SKM-1 treated with dmso at 0.1 percent for 144 hours (cell line): ENCODE results near the gene KANTR.
"Not testable (repeated sequence)": the region's sequence is repeated elsewhere in the genome, so short reads cannot be mapped to it uniquely, and the experiment has no call there.

Experiments
- DNase-seq: peaks from one replicate; lab custom pipeline; 2025; ENCODE audit not compliant: unreplicated experiment; lab: John Stamatoyannopoulos, UW

Gene KANTR

DNA sequence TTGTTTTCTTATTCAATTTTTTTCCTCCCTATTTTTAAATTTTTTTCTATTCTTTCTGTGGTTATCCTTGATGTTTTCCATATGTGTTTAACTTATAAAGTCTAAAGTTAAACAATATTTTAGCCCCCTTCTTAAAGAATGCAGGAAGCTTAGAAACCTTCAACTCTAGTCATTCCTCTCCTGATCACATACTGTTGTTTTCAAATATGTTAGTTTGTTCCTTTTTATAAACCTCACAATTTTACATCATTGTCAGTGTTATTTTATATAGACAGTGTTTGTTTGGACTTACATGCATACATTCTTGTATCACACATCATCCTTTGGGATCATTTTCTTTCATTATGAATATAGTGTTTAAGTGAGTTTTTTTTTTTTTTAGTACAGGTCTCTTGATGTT is 31.6 kb downstream of the KANTR start:
- no peak for DNase-seq

DNA sequence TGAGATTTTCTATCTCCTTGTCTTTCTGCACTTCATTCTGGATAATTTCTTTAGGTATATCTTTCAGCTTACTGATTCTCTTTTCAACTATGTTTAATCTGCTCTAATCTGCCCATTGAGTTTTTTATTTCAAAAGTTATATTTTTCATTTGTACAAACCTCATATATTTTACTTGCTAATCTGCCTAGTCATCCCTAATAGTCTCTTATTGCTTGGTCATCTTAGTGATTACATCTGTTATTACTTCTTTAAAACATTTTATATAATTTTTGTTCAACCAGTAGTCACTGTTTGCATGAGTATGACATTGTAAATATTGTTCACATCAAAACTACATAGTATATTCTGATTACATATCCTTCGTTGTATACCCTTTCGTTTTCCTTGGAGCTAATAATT is 32.4 kb downstream of the KANTR start:
- no peak for DNase-seq

DNA sequence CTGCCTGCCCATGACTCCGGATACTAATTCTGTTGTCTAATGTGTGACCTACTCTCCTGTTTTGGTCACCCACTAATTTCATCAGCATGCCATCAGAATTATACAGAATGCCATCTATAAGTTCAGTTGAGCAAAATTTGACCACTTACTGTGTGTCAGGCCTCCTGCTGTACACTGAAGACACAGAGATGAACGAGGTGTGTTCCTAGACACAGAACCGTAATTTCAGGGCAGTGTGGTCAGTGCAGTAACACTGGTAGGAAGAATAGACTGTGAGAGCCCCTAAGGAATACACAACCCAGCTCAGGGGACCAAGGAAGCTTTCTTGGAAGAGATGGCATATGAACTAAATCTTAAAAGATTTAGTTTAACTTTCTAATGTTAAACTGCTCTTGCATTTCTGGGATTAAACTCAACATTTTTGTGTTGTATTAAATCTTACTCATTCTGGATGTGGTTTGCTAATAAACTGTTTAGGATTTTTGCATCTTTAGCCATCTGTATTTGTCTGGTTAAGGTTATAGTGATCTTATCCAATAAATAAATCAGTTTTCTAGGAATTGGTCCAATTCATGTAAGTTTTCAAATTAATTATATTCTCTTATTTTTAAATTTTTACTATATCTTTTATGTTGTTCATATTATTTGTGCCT is 34.3 kb downstream of the KANTR start:
- no peak for DNase-seq

DNA sequence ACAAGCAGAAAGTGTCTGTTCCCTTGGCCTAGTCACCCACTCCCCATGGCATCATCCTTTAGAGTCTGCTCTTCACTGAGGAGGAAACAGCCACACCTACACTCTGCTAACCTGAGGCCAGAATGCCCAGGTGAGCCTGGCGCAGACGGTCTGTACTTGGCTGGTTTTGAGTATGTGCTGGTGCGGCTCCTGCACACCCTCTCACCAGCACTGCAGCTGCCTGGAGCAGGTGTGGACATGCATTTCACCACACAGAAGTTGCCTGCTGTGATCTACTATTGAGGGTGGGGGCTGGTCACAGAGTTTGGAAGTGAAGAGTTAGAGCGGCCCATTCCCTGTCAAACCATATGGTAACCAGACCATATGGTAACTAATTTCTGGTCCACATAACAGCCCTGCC is 39.5 kb downstream of the KANTR start:
- no peak for DNase-seq

DNA sequence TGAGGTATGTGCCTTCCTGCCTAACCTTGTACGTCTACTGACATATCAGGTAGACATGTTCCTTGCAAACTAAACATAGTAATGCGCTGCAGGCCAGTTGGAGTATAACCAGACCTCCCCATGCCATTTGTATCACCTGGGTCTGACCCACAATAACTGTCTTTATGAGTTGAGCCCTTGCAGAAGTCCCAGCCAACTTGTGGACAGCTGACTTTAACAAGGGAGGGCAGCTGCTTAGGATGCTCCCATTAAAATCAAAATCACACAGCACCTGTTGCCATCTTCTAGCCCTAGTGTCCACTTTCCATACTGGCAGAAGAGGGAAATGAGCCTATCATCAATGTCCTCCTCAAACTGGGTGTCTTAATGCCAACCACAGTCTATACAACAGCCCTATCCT is 41.6 kb downstream of the KANTR start:
- no peak for DNase-seq

DNA sequence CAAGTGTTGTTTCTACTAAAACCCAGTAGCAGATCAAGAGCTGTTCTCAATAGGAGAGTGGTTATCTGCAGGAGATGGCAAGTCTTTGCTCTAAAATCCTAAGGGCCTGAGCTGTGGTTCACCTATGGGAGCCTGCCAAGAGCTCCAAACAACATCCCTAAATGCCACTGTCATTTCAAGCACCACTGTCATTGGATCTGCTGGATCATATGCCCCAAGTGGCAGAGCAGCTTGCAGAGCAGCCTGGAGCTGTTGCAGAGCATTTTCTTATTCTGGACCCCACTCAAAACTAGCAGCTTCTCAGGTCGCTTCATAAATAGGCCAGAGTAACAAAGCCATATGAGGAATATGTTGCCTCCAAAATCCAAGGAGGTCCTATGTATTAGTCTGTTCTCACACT is 59.6 kb downstream of the KANTR start:
- DNase-seq: no peak

DNA sequence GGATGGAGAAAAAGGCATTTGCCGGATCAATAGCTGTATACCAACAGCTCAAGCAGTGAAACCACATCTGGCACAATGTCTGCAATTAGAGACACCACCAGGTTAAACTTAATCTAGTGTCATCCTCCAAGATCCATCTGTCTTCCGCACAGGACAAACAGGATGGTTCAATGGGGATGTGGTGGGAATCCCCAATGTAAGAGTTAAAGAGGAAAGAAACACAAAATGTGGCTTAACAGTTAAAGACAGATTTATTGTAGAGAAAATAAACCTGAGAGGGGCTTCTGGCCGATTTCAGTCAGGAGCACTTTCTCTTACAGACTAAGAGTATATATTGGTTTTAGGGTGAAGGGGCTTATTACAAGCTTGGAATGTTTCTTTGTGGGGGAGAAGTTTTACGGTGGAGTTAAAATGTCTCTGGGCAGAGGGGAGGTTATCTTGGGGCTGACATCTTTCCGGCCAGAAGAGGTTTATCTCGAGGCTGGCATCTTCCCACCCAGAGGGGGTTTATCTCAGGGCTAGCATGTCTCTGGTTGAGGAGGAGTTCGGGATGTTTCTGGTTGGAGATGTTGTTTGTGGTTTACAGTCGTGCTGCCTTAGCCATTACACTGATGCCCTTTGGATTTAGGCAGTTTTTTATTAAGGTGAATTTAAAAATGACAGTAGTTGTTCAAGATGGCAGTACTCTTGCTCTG is 61.7 kb downstream of the KANTR start:
- no peak for DNase-seq

DNA sequence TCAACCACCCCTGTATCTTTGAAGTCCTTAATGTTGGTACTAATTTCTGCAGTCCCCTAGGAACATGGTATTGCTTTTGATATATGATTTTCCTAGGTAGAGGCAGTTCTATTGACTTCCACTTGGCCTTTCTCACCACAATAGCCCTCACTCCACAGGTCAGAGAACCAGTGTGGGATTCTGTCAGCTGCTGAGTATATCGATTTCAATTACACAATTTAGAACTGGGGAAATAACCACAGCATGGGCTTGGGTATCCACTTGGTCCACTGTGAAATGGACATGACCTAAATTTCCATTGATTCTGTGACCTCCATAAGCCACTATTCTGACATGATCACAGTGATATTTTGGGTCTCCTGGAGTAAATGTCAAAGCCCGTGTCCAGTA is 62.3 kb downstream of the KANTR start:
- no peak for DNase-seq

DNA sequence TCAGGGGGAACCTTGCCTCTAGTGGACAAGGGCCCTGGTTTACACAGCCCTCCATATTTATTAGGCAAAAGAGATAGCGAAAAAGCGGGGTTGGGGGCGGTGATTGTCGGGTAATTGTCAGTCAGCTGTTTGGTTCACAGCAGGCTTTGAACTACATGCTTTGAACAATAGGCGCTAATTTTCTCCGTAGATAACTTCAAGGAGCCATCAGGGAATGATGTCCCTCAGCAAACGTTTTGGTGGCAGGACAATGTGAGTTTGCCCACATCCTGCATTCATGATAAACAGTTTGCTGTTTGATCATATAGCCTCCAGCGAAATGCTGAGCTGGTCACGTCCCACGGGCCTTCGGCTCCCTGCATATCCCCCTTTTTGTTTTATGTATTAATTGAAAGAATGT is 65.2 kb downstream of the KANTR start:
- DNase-seq: no peak

DNA sequence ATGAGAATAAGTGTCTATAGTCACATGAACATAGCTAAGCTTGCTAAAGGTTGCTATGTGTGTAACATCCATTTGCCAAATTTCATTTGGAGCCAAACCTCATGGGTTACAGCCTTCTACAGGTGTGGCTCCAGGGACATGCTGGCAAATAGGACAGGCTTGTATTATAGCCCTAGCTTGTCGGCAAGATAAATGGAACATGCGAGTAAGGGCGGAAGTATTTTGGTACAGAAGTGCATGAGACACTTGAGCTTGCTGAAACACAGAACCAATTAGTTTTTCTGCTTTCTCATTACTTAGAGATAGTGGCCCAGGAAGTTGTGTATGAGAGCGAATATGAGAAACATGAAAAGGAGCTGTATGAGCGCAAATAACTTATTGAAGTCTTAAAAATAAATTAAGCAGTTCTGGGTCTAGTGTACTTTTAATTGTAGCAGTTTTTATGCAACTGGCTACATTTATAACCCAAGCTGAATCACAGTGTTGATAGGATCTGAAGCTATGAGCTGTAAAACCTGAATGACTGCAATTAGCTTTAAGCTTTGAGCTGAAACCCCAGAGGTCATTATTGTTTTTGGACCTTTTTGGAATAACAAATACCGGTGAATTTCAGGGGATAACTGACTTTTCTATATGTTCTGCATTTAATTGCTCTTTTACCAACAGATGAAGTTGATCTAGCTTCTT is 66.5 kb downstream of the KANTR start:
- DNase-seq: no peak

DNA sequence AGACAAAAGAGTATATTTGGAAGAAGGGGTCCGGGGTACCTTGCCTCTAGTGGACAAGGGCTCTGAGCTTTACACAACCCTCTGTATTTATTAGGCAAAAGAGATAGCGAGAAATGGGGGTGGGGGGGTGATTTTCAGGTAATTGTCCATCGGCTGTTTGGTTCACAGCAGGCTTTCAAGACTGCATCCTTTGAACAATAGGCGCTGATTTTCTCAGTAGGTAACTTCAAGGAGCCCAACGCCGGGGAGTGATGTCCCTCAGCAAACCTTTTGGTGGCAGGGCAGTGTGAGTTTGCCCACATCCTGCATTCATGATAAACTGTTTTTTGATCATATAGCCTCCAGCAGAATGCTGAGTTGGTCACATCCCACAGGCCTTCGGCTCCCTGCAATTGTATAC is 69.5 kb downstream of the KANTR start:
- no peak for DNase-seq

DNA sequence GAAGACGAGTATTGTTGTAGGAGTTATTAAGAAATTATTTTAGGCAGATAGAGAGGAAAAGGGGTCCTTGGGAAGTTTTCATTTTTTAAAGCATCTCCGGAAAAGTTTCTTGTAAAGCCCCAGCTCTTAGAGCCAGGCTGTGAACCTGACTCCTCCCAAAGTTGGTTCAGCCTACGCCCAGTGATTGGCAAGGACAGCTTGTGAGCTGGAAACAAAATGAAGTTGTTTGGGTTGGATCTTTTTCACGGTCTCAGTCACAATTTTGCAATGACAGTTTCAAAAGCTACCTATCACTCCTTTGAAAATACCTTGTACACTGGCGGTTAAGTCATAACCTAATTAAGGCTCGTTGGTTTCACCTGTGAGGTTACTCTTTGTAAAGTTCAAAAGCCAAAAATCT is 70.6 kb downstream of the KANTR start:
- DNase-seq: not testable (repeated sequence)

DNA sequence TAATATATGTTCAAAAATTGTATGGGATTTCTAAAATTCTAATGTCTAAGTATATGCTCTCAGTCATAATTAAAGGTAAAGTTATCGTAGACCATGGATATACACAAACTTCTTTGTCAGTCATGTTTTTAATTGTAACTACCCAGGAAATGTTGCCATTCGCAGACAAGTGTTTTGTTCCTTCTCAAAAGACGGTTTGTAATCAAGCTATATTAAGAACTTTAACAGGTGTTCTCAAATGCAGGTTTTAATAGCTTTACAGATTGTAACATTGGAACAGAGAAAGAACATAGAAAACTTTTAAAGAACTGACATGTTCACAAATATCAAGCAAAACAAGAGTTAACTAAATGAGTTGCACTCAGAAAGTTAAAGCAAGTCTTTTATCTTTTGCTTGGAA is 72.2 kb downstream of the KANTR start:
- DNase-seq: no peak

DNA sequence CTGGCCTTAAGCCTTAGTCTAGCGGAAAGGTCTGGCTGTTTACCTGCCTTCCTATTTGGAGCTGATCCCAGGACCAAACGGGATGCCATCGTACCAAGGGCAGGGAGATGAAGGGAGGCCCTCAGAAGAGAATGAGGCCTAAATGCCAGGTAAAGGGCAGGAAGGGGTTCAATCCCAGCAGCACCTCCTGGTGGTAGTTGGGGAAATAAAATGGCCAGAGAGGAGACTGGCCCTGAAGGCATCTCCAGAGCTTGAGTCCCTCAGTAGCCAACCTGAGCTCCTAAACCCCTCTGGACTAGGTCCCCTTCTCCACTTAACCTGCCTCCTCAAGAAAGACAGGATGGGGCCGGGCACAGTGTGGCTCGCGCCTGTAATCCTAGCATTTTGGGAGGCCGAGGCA is 77.4 kb downstream of the KANTR start:
- no peak for DNase-seq
